Uterus (tissue), 4 donors: ENCODE results near the gene TRPV6. TPM values are rescaled to one million over a fixed set of nuclear protein-coding genes. Genes with fewer than 3 reads are reported as not detected.

Source experiments
- DNase-seq, 2 donors: peaks; one replicate each; pipeline ENCODE4 v3.0.0-alpha.2; 2019 to 2020
- H3K27ac ChIP-seq, 2 donors: fragments of 200-600 bp; sonication (generic); 1 replicate in 1 of 2; 2 replicates in 1 of 2; pipeline ENCODE4 v1.5.1; 2016 to 2018
- H3K27me3 ChIP-seq, 2 donors: fragments of 200-600 bp; sonication (generic); one replicate each; pipeline ENCODE4 v1.5.1; 2018 to 2019; ENCODE audit warnings: control low read depth in 1 of 2
- H3K36me3 ChIP-seq, 2 donors: fragments of 200-600 bp; sonication (generic); one replicate each; pipeline ENCODE4 v1.5.1; 2019; ENCODE audit warnings: control low read depth in 1 of 2
- H3K4me1 ChIP-seq, 2 donors: fragments of 200-600 bp; sonication (generic); one replicate each; pipeline ENCODE4 v1.5.1; 2018 to 2019; ENCODE audit warnings: control low read depth in 1 of 2
- H3K4me3 ChIP-seq, 2 donors: fragments of 200-600 bp; sonication (generic); 1 replicate in 1 of 2; 2 replicates in 1 of 2; pipeline ENCODE4 v1.5.1; 2018 to 2019; ENCODE audit warnings: mild to moderate bottlenecking in 1 of 2
- H3K9me3 ChIP-seq, 2 donors: fragments of 200-600 bp; sonication (generic); one replicate each; pipeline ENCODE4 v1.5.1; 2019; ENCODE audit warnings: control low read depth in 1 of 2
- POLR2A ChIP-seq, 2 donors: fragments of 450-650 bp; IDR thresholded peaks; one replicate each; pipeline ENCODE4 v1.6.1; 2016; ENCODE audit warnings: antibody characterized with exemption in 2 of 2, mild to moderate bottlenecking in 1 of 2, moderate library complexity in 1 of 2
- intact Hi-C: fragments of 100-400 bp; cut with DNase I; formaldehyde crosslinking; loops from one replicate; pipeline ENCODE4 v1.15.1; 2023; ENCODE audit warnings: low total_unique reads
- total RNA-seq, 4 donors: library from RNA; depleted of rRNA in 3 of 4; stranded (reverse); fragments of >200 nt in 3 of 4; gene quantifications; one replicate each; pipeline versions ENCODE4 v1.1.0 to v1.2.4, GENCODE V29; 2014 to 2023
- TF ChIP-seq, protein P1 (sequence below), 4 experiments: fragments of 200-600 bp in 2 of 4; fragments of 450-650 bp in 2 of 4; sonication (generic) in 2 of 4; IDR thresholded peaks; one replicate each; pipeline ENCODE4 v1.5.1; 2016 to 2019; ENCODE audit warnings: antibody characterized with exemption in 4 of 4, mild to moderate bottlenecking in 2 of 4, moderate library complexity in 1 of 4
- donor health status: DM: yes; HTN: yes; CAD: no.

Gene TRPV6
- total RNA-seq, 4 donors from 2014 or later: 0.46 to 1.3 TPM; not detected in 2

DNA sequence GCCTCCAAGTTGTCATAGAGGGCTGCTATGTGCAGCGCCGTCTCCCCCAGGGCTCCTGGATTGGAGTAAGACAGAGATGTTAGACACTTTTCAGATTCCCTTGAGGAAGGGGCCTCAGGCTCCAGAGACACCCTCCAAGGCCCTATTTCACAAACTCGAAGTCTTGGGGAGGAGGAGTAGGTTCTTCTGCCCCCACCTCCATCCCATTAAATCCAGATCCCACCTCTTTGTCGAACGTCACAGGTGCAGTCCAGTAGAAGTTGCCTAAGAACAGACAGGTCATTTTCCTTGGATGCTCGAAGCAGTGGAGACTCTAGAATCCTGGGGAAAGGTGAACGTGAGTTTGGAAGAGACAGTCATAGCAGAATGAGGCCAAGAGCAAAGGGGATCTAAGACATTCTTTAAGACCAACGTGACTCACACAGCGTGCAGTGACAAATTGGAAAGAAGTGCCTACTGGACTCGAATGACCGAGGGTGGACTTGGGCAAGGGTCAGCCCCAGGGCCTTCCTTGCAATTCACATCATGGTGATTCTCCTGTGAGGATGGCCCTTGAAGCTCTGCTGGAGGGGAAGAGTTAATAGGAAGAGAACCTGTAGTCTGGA is 44.7 kb upstream of the TRPV6 start:
- TF ChIP-seq, protein P1, sequence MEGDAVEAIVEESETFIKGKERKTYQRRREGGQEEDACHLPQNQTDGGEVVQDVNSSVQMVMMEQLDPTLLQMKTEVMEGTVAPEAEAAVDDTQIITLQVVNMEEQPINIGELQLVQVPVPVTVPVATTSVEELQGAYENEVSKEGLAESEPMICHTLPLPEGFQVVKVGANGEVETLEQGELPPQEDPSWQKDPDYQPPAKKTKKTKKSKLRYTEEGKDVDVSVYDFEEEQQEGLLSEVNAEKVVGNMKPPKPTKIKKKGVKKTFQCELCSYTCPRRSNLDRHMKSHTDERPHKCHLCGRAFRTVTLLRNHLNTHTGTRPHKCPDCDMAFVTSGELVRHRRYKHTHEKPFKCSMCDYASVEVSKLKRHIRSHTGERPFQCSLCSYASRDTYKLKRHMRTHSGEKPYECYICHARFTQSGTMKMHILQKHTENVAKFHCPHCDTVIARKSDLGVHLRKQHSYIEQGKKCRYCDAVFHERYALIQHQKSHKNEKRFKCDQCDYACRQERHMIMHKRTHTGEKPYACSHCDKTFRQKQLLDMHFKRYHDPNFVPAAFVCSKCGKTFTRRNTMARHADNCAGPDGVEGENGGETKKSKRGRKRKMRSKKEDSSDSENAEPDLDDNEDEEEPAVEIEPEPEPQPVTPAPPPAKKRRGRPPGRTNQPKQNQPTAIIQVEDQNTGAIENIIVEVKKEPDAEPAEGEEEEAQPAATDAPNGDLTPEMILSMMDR (IDR thresholded peaks at IDR 0.05): no peak
- TF ChIP-seq POLR2A (IDR thresholded peaks at IDR 0.05): no peak
- no peaks in the 10 kb centered on the region for H3K27me3 ChIP-seq
- no peaks in the 10 kb centered on the region for H3K36me3 ChIP-seq
- H3K9me3 ChIP-seq: no peaks in the 10 kb centered on the region
- H3K4me1 ChIP-seq: no peaks in the 10 kb centered on the region
- H3K27ac ChIP-seq: no peak overlapping the region
- no peak for DNase-seq
- no peak overlapping the region for H3K4me3 ChIP-seq
- intact Hi-C loops: no loop called here

GRCh38 chr7:142927949-142928348 is 42.4 kb upstream of the TRPV6 start:
- intact Hi-C loops: no loop called here
- Histone ChIP-seq H3K27ac (no peak overlapping the region), H3K27me3 (no peaks in the 10 kb centered on the region), H3K36me3 (no peaks in the 10 kb centered on the region), H3K9me3 (no peaks in the 10 kb centered on the region), H3K4me3 (no peak overlapping the region), H3K4me1 (no peaks in the 10 kb centered on the region)
- DNase-seq: no peak
- TF ChIP-seq POLR2A (IDR thresholded peaks at IDR 0.05): no peak
- TF ChIP-seq, protein P1 (IDR thresholded peaks at IDR 0.05): no peak

DNA sequence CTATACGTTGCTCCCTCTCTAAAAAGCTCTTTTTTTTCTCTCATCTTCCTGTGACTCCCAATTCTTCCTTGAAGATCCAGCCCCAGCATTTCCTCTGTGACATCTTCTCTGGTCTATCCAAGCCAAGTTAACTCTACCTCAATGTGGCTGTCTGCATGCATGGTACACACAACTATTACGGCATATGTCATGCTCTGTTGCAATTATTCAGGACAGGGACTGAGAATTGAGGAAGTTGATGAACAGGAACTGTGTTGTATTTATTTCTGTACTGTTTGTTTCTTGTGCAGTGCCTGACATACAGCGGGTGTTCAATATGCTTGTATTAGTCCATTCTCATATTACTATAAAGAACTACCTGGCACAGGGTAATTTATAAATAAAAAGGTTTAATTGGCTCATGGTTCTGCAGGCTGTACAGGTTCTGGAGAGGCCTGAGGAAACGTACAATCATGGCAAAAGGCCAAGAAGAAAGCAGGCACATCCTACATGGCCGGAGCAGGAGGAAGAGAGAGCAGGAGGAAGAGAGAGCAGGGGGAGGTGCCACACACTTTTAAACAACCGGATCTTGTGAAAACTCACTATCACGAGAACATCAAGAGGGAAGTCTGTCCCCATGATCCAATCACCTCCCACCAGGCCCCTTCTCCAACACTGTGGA is 41.7 kb upstream of the TRPV6 start:
- Histone ChIP-seq H3K4me1 (no peaks in the 10 kb centered on the region), H3K36me3 (no peaks in the 10 kb centered on the region), H3K27ac (no peak overlapping the region), H3K9me3 (no peaks in the 10 kb centered on the region), H3K27me3 (no peaks in the 10 kb centered on the region), H3K4me3 (no peak overlapping the region)
- no peak for TF ChIP-seq POLR2A (IDR thresholded peaks at IDR 0.05)
- TF ChIP-seq, protein P1 (IDR thresholded peaks at IDR 0.05): no peak
- intact Hi-C loops: no loop called here
- no peak for DNase-seq

GRCh38 chr7:142925413-142925812 is 39.9 kb upstream of the TRPV6 start:
- intact Hi-C loops: no loop called here
- no peaks in the 10 kb centered on the region for H3K9me3 ChIP-seq
- no peak for DNase-seq
- no peaks in the 10 kb centered on the region for H3K27me3 ChIP-seq
- H3K4me3 ChIP-seq: no peak overlapping the region
- TF ChIP-seq, protein P1 (IDR thresholded peaks at IDR 0.05): no peak
- TF ChIP-seq POLR2A (IDR thresholded peaks at IDR 0.05): no peak
- no peaks in the 10 kb centered on the region for H3K4me1 ChIP-seq
- no peak overlapping the region for H3K27ac ChIP-seq
- H3K36me3 ChIP-seq: no peaks in the 10 kb centered on the region

DNA sequence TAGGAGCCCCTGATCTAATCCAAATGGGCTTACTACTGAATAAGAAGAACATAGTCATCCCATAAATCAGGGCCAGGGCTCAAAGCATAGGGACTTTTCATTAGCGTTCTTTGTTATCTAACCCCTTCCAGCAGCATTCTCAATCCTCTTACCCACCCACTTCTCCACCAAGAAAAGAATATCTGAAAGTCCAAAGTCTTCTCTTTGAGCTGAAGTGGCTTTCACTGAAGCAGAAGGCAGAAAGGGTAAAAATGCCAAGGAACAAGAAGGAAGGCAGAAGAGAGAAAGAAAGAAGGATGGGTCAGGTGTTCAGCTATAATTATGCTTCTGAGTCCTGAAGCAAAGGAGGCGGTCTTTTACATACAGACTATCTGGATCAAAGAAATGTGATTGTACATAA is 37.8 kb upstream of the TRPV6 start:
- Histone ChIP-seq H3K27me3 (no peaks in the 10 kb centered on the region), H3K36me3 (no peaks in the 10 kb centered on the region), H3K4me1 (no peaks in the 10 kb centered on the region), H3K27ac (no peak overlapping the region), H3K9me3 (no peaks in the 10 kb centered on the region), H3K4me3 (no peak overlapping the region)
- TF ChIP-seq POLR2A (IDR thresholded peaks at IDR 0.05): no peak
- TF ChIP-seq, protein P1 (IDR thresholded peaks at IDR 0.05): no peak
- intact Hi-C loops: no loop called here
- no peak for DNase-seq
